ENCODE measurements around the gene EIF3M. TPM values are rescaled to one million over a fixed set of nuclear protein-coding genes. Genes with fewer than 3 reads are reported as not detected.

Gene EIF3M
- total and polyA plus RNA-seq, 4 donors, result 115 to 223 (median 142) TPM

- peaks cover 0 to 16% (median 15%) of the 10 kb centered on the region in 4 donors for H3K4me1 ChIP-seq (ENCODE audit: control insufficient read depth in 4 of 4, insufficient read depth in 4 of 4, low read length in 3 of 4)
- H3K36me3 ChIP-seq (ENCODE audit: control insufficient read depth in 4 of 4, insufficient read depth in 3 of 4, low read depth in 1 of 4, low read length in 3 of 4), result peaks cover 0 to 16% (median 8%) of the 10 kb centered on the region in 4 donors
- H3K4me3 ChIP-seq (ENCODE audit: low read depth in 1 of 3, low read length in 3 of 3), result peak overlapping the region; percentile 69 to 98 (median 91)
- 26% methylated on average over 7 of the region's 7 CpGs for WGBS
- no peak overlapping the region for H3K9ac ChIP-seq (ENCODE audit: low read depth in 1 of 2, low read length in 2 of 2)
- H3K9me3 ChIP-seq (ENCODE audit: control insufficient read depth in 4 of 4, low read length in 3 of 4), result no peaks in the 10 kb centered on the region
- DNase-seq (ENCODE audit: low spot score), result no peak
- TF ChIP-seq ATF3 (IDR thresholded peaks at IDR 0.05) (no peak), FOXA2 (IDR thresholded peaks at IDR 0.05) (no peak), YY1 (IDR thresholded peaks at IDR 0.05) (no peak), MAX (IDR thresholded peaks at IDR 0.05) (no peak), CTCF (IDR thresholded peaks at IDR 0.05; ENCODE audit: low read depth, low read length, missing input control) (no peak), RXRA (IDR thresholded peaks at IDR 0.05) (no peak), RAD21 (IDR thresholded peaks at IDR 0.05) (no peak), GABPA (IDR thresholded peaks at IDR 0.05 in 1 of 2, conservative IDR thresholded peaks at IDR 0.05 in 1 of 2) (no peak), HNF4G (IDR thresholded peaks at IDR 0.05) (no peak), SP1 (IDR thresholded peaks at IDR 0.05) (no peak), ZBTB33 (IDR thresholded peaks at IDR 0.05) (no peak), REST (IDR thresholded peaks at IDR 0.05) (no peak)
- H3K27ac ChIP-seq (ENCODE audit: low read depth in 1 of 2, low read length in 2 of 2), result no peak overlapping the region
- H3K27me3 ChIP-seq (ENCODE audit: control insufficient read depth in 4 of 4, insufficient read depth in 4 of 4, low read length in 3 of 4), result no peaks in the 10 kb centered on the region
Measured at GRCh38 chr11:32584921-32585320, 1.3 kb downstream of the EIF3M start.

- Histone ChIP-seq H3K27ac (ENCODE audit: low read depth in 1 of 2, low read length in 2 of 2) (no peak overlapping the region), H3K4me3 (ENCODE audit: low read depth in 1 of 3, low read length in 3 of 3) (no peak overlapping the region), H3K9me3 (ENCODE audit: control insufficient read depth in 4 of 4, low read length in 3 of 4) (no peaks in the 10 kb centered on the region), H3K9ac (ENCODE audit: low read depth in 1 of 2, low read length in 2 of 2) (no peak overlapping the region), H3K36me3 (ENCODE audit: control insufficient read depth in 4 of 4, insufficient read depth in 3 of 4, low read depth in 1 of 4, low read length in 3 of 4) (peaks cover 4 to 32% (median 23%) of the 10 kb centered on the region in 4 donors), H3K4me1 (ENCODE audit: control insufficient read depth in 4 of 4, insufficient read depth in 4 of 4, low read length in 3 of 4) (peaks cover 0 to 16% (median 15%) of the 10 kb centered on the region in 4 donors), H3K27me3 (ENCODE audit: control insufficient read depth in 4 of 4, insufficient read depth in 4 of 4, low read length in 3 of 4) (no peaks in the 10 kb centered on the region)
- DNase-seq (ENCODE audit: low spot score), result no peak
- TF ChIP-seq RAD21 (IDR thresholded peaks at IDR 0.05) (peak in 1 of 2 donors; percentile 6), MAX (IDR thresholded peaks at IDR 0.05) (no peak), ATF3 (IDR thresholded peaks at IDR 0.05) (no peak)
- 85% methylated on average over 4 of the region's 4 CpGs for WGBS
Measured at GRCh38 chr11:32586576-32587190, 3.1 kb downstream of the EIF3M start.

Data from liver (tissue), 9 donors.